Activated CD4-positive, alpha-beta T cell treated with anti-CD3 and anti-CD28 coated beads, Interleukin-2, amount 10 ng/mL, durations not matched to agents 24 days and 14 days (primary cell): ENCODE data around the gene CCNQ. TPM values are rescaled to one million over a fixed set of nuclear protein-coding genes. Genes with fewer than 3 reads are reported as not detected.
A peak's percentile ranks its signal among the peaks of the same experiment; 100 is the strongest.

Experiments used
- DNase-seq: peaks from one replicate; pipeline ENCODE4 v3.0.0; 2022
- H3K27ac Mint-ChIP-seq: one replicate; pipeline ENCODE4 v1.8.0; 2022; ENCODE audit warnings: mild to moderate bottlenecking, mixed read lengths
- H3K27me3 Mint-ChIP-seq: one replicate; pipeline ENCODE4 v1.8.0; 2022; ENCODE audit warnings: mixed read lengths
- H3K36me3 Mint-ChIP-seq: one replicate; pipeline ENCODE4 v1.8.0; 2022; ENCODE audit warnings: low read depth, mild to moderate bottlenecking, mixed read lengths
- H3K4me1 Mint-ChIP-seq: one replicate; pipeline ENCODE4 v1.8.0; 2021; ENCODE audit warnings: mixed read lengths
- H3K4me3 Mint-ChIP-seq: one replicate; pipeline ENCODE4 v1.8.0; 2022; ENCODE audit warnings: mild to moderate bottlenecking, moderate library complexity, mixed read lengths
- H3K9me3 Mint-ChIP-seq: one replicate; pipeline ENCODE4 v1.8.0; 2021; ENCODE audit warnings: mixed read lengths
- intact Hi-C: fragments of 100-400 bp; cut with micrococcal nuclease; formaldehyde crosslinking; loops from one replicate; pipeline ENCODE4 v1.15.1; 2023
- total RNA-seq: library from RNA; stranded (reverse); gene quantifications from 2 replicates; pipeline ENCODE4 v1.2.3, GENCODE V29; 2022

CCNQ gene
- total RNA-seq, 1 donor from 2014 or later: 28.7 TPM

- H3K4me1 Mint-ChIP-seq: peaks cover 4% of the 10 kb centered on the region
- no peak overlapping the region for H3K27ac Mint-ChIP-seq
- H3K4me3 Mint-ChIP-seq: no peak overlapping the region
- H3K27me3 Mint-ChIP-seq: no peaks in the 10 kb centered on the region
- intact Hi-C loops: no loop called here
- H3K36me3 Mint-ChIP-seq: no peaks in the 10 kb centered on the region
- no peaks in the 10 kb centered on the region for H3K9me3 Mint-ChIP-seq
- DNase-seq: no peak
Measured at GRCh38 chrX:153576239-153576870, 22.6 kb downstream of the CCNQ start.

- Mint-ChIP-seq H3K36me3 (no peaks in the 10 kb centered on the region), H3K4me3 (no peak overlapping the region), H3K9me3 (no peaks in the 10 kb centered on the region), H3K4me1 (peaks cover 4% of the 10 kb centered on the region), H3K27me3 (no peaks in the 10 kb centered on the region), H3K27ac (no peak overlapping the region)
- DNase-seq: peak; percentile 55
- intact Hi-C loops: no loop called here
Measured at GRCh38 chrX:153573984-153574383, 25.0 kb downstream of the CCNQ start.

- no peaks in the 10 kb centered on the region for H3K27me3 Mint-ChIP-seq
- no peaks in the 10 kb centered on the region for H3K36me3 Mint-ChIP-seq
- no peaks in the 10 kb centered on the region for H3K9me3 Mint-ChIP-seq
- H3K27ac Mint-ChIP-seq: no peak overlapping the region
- H3K4me3 Mint-ChIP-seq: no peak overlapping the region
- intact Hi-C loops: no loop called here
- DNase-seq: no peak
- H3K4me1 Mint-ChIP-seq: peaks cover 4% of the 10 kb centered on the region
Measured at GRCh38 chrX:153572601-153573000, 26.3 kb downstream of the CCNQ start.

- Mint-ChIP-seq H3K4me1 (peaks cover 4% of the 10 kb centered on the region), H3K27ac (no peak overlapping the region), H3K4me3 (no peak overlapping the region), H3K27me3 (no peaks in the 10 kb centered on the region), H3K36me3 (no peaks in the 10 kb centered on the region), H3K9me3 (no peaks in the 10 kb centered on the region)
- intact Hi-C loops: no loop called here
- no peak for DNase-seq
Measured at GRCh38 chrX:153571534-153571908, 27.4 kb downstream of the CCNQ start.

- no peak for DNase-seq
- no peaks in the 10 kb centered on the region for H3K27me3 Mint-ChIP-seq
- no peak overlapping the region for H3K27ac Mint-ChIP-seq
- intact Hi-C loops: no loop called here
- H3K9me3 Mint-ChIP-seq: no peaks in the 10 kb centered on the region
- peaks cover 4% of the 10 kb centered on the region for H3K4me1 Mint-ChIP-seq
- no peak overlapping the region for H3K4me3 Mint-ChIP-seq
- no peaks in the 10 kb centered on the region for H3K36me3 Mint-ChIP-seq
Measured at GRCh38 chrX:153569475-153569874, 29.5 kb downstream of the CCNQ start.

GRCh38 chrX:153568451-153569011, 30.4 kb downstream of the CCNQ start:
- DNase-seq: no peak
- H3K4me3 Mint-ChIP-seq: no peak overlapping the region
- no peak overlapping the region for H3K27ac Mint-ChIP-seq
- no peaks in the 10 kb centered on the region for H3K36me3 Mint-ChIP-seq
- no peaks in the 10 kb centered on the region for H3K27me3 Mint-ChIP-seq
- intact Hi-C loops: no loop called here
- H3K9me3 Mint-ChIP-seq: no peaks in the 10 kb centered on the region
- peaks cover 4% of the 10 kb centered on the region for H3K4me1 Mint-ChIP-seq

GRCh38 chrX:153565996-153566580, 32.9 kb downstream of the CCNQ start:
- Mint-ChIP-seq H3K4me1 (no peaks in the 10 kb centered on the region), H3K27me3 (no peaks in the 10 kb centered on the region), H3K36me3 (no peaks in the 10 kb centered on the region), H3K27ac (no peak overlapping the region), H3K9me3 (no peaks in the 10 kb centered on the region), H3K4me3 (no peak overlapping the region)
- intact Hi-C loops: no loop called here
- DNase-seq: no peak

- no peak overlapping the region for H3K4me3 Mint-ChIP-seq
- no peaks in the 10 kb centered on the region for H3K4me1 Mint-ChIP-seq
- no peak for DNase-seq
- no peak overlapping the region for H3K27ac Mint-ChIP-seq
- intact Hi-C loops: no loop called here
- H3K36me3 Mint-ChIP-seq: no peaks in the 10 kb centered on the region
- H3K9me3 Mint-ChIP-seq: no peaks in the 10 kb centered on the region
- no peaks in the 10 kb centered on the region for H3K27me3 Mint-ChIP-seq
Measured at GRCh38 chrX:153564047-153564606, 34.8 kb downstream of the CCNQ start.

GRCh38 chrX:153562546-153562945, 36.4 kb downstream of the CCNQ start:
- no peaks in the 10 kb centered on the region for H3K36me3 Mint-ChIP-seq
- intact Hi-C loops: no loop called here
- no peak overlapping the region for H3K27ac Mint-ChIP-seq
- no peaks in the 10 kb centered on the region for H3K4me1 Mint-ChIP-seq
- no peaks in the 10 kb centered on the region for H3K9me3 Mint-ChIP-seq
- H3K27me3 Mint-ChIP-seq: no peaks in the 10 kb centered on the region
- DNase-seq: no peak
- H3K4me3 Mint-ChIP-seq: no peak overlapping the region

- no peaks in the 10 kb centered on the region for H3K9me3 Mint-ChIP-seq
- no peak for DNase-seq
- no peak overlapping the region for H3K4me3 Mint-ChIP-seq
- H3K4me1 Mint-ChIP-seq: no peaks in the 10 kb centered on the region
- intact Hi-C loops: no loop called here
- no peaks in the 10 kb centered on the region for H3K27me3 Mint-ChIP-seq
- H3K27ac Mint-ChIP-seq: no peak overlapping the region
- H3K36me3 Mint-ChIP-seq: no peaks in the 10 kb centered on the region
Measured at GRCh38 chrX:153561337-153561736, 37.6 kb downstream of the CCNQ start.

GRCh38 chrX:153560466-153560865, 38.5 kb downstream of the CCNQ start:
- no peak for DNase-seq
- H3K27ac Mint-ChIP-seq: no peak overlapping the region
- H3K9me3 Mint-ChIP-seq: no peaks in the 10 kb centered on the region
- intact Hi-C loops: no loop called here
- H3K27me3 Mint-ChIP-seq: no peaks in the 10 kb centered on the region
- no peaks in the 10 kb centered on the region for H3K36me3 Mint-ChIP-seq
- no peak overlapping the region for H3K4me3 Mint-ChIP-seq
- no peaks in the 10 kb centered on the region for H3K4me1 Mint-ChIP-seq

- H3K9me3 Mint-ChIP-seq: no peaks in the 10 kb centered on the region
- intact Hi-C loops: no loop called here
Measured at GRCh38 chrX:153560000-153560399, 38.9 kb downstream of the CCNQ start.

GRCh38 chrX:153557618-153558355, 41.2 kb downstream of the CCNQ start:
- intact Hi-C loops: no loop called here

More at GRCh38 chrX:153560000-153560399, 38.9 kb downstream of the CCNQ start:
- no peaks in the 10 kb centered on the region for H3K27me3 Mint-ChIP-seq
- no peak overlapping the region for H3K4me3 Mint-ChIP-seq
- no peak overlapping the region for H3K27ac Mint-ChIP-seq
- no peaks in the 10 kb centered on the region for H3K4me1 Mint-ChIP-seq
- H3K36me3 Mint-ChIP-seq: no peaks in the 10 kb centered on the region
- no peak for DNase-seq

GRCh38 chrX:153556767-153557166, 42.2 kb downstream of the CCNQ start:
- Mint-ChIP-seq H3K9me3 (no peaks in the 10 kb centered on the region), H3K36me3 (no peaks in the 10 kb centered on the region), H3K4me1 (no peaks in the 10 kb centered on the region), H3K4me3 (no peak overlapping the region), H3K27me3 (no peaks in the 10 kb centered on the region), H3K27ac (no peak overlapping the region)
- DNase-seq: no peak
- intact Hi-C loops: no loop called here

More at GRCh38 chrX:153557618-153558355, 41.2 kb downstream of the CCNQ start:
- Mint-ChIP-seq H3K27me3 (no peaks in the 10 kb centered on the region), H3K4me3 (no peak overlapping the region), H3K27ac (no peak overlapping the region), H3K9me3 (no peaks in the 10 kb centered on the region), H3K4me1 (no peaks in the 10 kb centered on the region), H3K36me3 (no peaks in the 10 kb centered on the region)
- no peak for DNase-seq
